GM12878 (cell line): ENCODE measurements around the gene CAB39. TPM values are rescaled to one million over a fixed set of nuclear protein-coding genes. Genes with fewer than 3 reads are reported as not detected.

ENCODE experiments used
- ATAC-seq: fragments of 200-7000 bp; cut with Tn5 transposase; 3 replicates; pipeline ENCODE4 v1.9.1; 2020; ENCODE audit warnings: mild to moderate bottlenecking, moderate library complexity
- BruUV-seq: library from RNA; stranded (reverse); fragments of 400-500 nt; replicated peaks from 2 replicates; lab custom pipeline; 2021; lab: Mats Ljungman, UMichigan
- CTCF ChIA-PET: fragments of 300-600 bp; sonication (Branson Sonifier 250); formaldehyde crosslinking; extraction: SDS; loops from one replicate; lab custom pipeline; 2021; ENCODE audit warnings: inconsistent platforms; lab: Yijun Ruan, JAX
- POLR2A ChIA-PET: fragments of 350-600 bp; formaldehyde crosslinking; extraction: SDS; loops from one replicate; lab custom pipeline; 2021; ENCODE audit warnings: inconsistent platforms; lab: Charles Lee
- RAD21 ChIA-PET: fragments of 300-600 bp; sonication (Branson Sonifier 250); formaldehyde crosslinking; loops from one replicate; lab custom pipeline; 2023; ENCODE audit warnings: antibody characterized with exemption; ENCODE audit not compliant: unreplicated experiment; lab: Charles Lee
- SMC1A ChIA-PET: fragments of 300-600 bp; sonication (Branson Sonifier 250); formaldehyde crosslinking; loops from one replicate; lab custom pipeline; 2023; ENCODE audit not compliant: unreplicated experiment, uncharacterized antibody; lab: Charles Lee
- DNase-seq: peaks from one replicate; pipeline ENCODE4 v3.0.0-alpha.2; 2011; ENCODE audit warnings: low read depth, low spot score
- FAIRE-seq: peaks from 3 replicates; lab custom pipeline; 2011; peaks lifted over from hg19 to GRCh38; lab: Jason Lieb, UNC
- H2AFZ ChIP-seq: 2 replicates; pipeline ENCODE4 v1.6.0; 2011; ENCODE audit warnings: low read depth, low read length, control low read depth; ENCODE audit not compliant: control insufficient read depth
- H3K27ac ChIP-seq: 2 replicates; pipeline ENCODE4 v1.5.1; 2011; ENCODE audit warnings: control low read depth; ENCODE audit not compliant: control insufficient read depth, insufficient read depth
- H3K27me3 ChIP-seq, 2 experiments: replicated peaks in 1 of 2; 2 replicates each; pipeline versions ENCODE4 v1.6.0 to v1.6.1; 2011; ENCODE audit warnings: low read length in 1 of 2; ENCODE audit not compliant: control insufficient read depth in 2 of 2, insufficient read depth in 2 of 2
- H3K36me3 ChIP-seq, 2 experiments: 2 replicates each; pipeline ENCODE4 v1.5.1; 2011; ENCODE audit warnings: low read length in 1 of 2; ENCODE audit not compliant: control insufficient read depth in 2 of 2, insufficient read depth in 2 of 2
- H3K4me1 ChIP-seq: 2 replicates; pipeline ENCODE4 v1.6.1; 2011; ENCODE audit warnings: mild to moderate bottlenecking, low read length, moderate library complexity, mixed read lengths; ENCODE audit not compliant: control insufficient read depth, insufficient read depth
- H3K4me2 ChIP-seq: 2 replicates; pipeline ENCODE4 v1.6.0; 2011; ENCODE audit warnings: control low read depth; ENCODE audit not compliant: control insufficient read depth, insufficient read depth
- H3K4me3 ChIP-seq: fragments of 200-600 bp; sonication (generic); 2 replicates; pipeline ENCODE4 v1.5.1; 2016
- H3K79me2 ChIP-seq: 2 replicates; pipeline ENCODE4 v1.6.0; 2011; ENCODE audit warnings: low read length; ENCODE audit not compliant: control insufficient read depth, insufficient read depth
- H3K9ac ChIP-seq: 2 replicates; pipeline ENCODE4 v1.8.0; 2011; ENCODE audit warnings: low read length, control low read depth, mixed read lengths; ENCODE audit not compliant: control insufficient read depth, insufficient read depth
- H3K9me3 ChIP-seq: replicated peaks from 3 replicates; pipeline ENCODE4 v1.5.1; 2011; ENCODE audit warnings: mild to moderate bottlenecking, low read length; ENCODE audit not compliant: control insufficient read depth, insufficient read depth
- H4K20me1 ChIP-seq: 2 replicates; pipeline ENCODE4 v1.6.0; 2011; ENCODE audit not compliant: control insufficient read depth, insufficient read depth
- ASH2L ChIP-seq: fragments of 300-600, 200-600 bp; sonication (generic); IDR thresholded peaks from 2 replicates; pipeline ENCODE4 v1.6.1; 2017; ENCODE audit warnings: low read depth, mild to moderate bottlenecking, borderline replicate concordance
- BHLHE40 ChIP-seq, 2 experiments: fragments of 450-650 bp in 1 of 2; IDR thresholded peaks; 2 replicates each; pipeline ENCODE4 v1.6.1; 2011 to 2017; ENCODE audit warnings: low read depth in 2 of 2, borderline replicate concordance in 1 of 2, improper control_type of control experiment in 1 of 2, low read length in 1 of 2, mild to moderate bottlenecking in 1 of 2
- CBX5 ChIP-seq: sonication (generic); IDR thresholded peaks from 2 replicates; pipeline ENCODE4 v1.6.1; 2016; ENCODE audit warnings: low read depth, moderate library complexity, mild to moderate bottlenecking, inconsistent platforms
- EP300 ChIP-seq, 2 experiments: fragments of 150-350 bp in 1 of 2; IDR thresholded peaks; 2 replicates each; pipeline ENCODE4 v1.6.1; 2011 to 2012; ENCODE audit warnings: low read depth in 2 of 2, low read length in 2 of 2, borderline replicate concordance in 1 of 2, improper control_type of control experiment in 1 of 2, inconsistent platforms in 1 of 2; ENCODE audit not compliant: control insufficient read depth in 1 of 2
- POU2F2 ChIP-seq: IDR thresholded peaks from 3 replicates; pipeline ENCODE4 v1.6.1; 2011; ENCODE audit warnings: low read depth, mild to moderate bottlenecking, low read length, borderline replicate concordance
- RB1 ChIP-seq: fragments of 450-650 bp; formaldehyde crosslinking; IDR thresholded peaks from 2 replicates; pipeline ENCODE4 v1.6.1; 2017; ENCODE audit warnings: mild to moderate bottlenecking, borderline replicate concordance
- SPI1 ChIP-seq: IDR thresholded peaks from 2 replicates; pipeline ENCODE4 v1.6.1; 2011; ENCODE audit warnings: low read depth, mild to moderate bottlenecking, low read length, moderate library complexity, borderline replicate concordance; ENCODE audit not compliant: insufficient read depth
- SREBF2 ChIP-seq: IDR thresholded peaks from 2 replicates; pipeline ENCODE4 v1.6.1; 2012; ENCODE audit warnings: mild to moderate bottlenecking, low read length
- YBX1 ChIP-seq: fragments of 450-650 bp; IDR thresholded peaks from 2 replicates; pipeline ENCODE4 v1.6.1; 2016; ENCODE audit warnings: antibody characterized with exemption
- ZBED1 ChIP-seq: IDR thresholded peaks from 2 replicates; pipeline ENCODE4 v1.6.1; 2016; ENCODE audit warnings: borderline replicate concordance
- WGBS: methylation state at CpG from one replicate; pipeline ENCODE4 v1.1.6; 2016; ENCODE audit warnings: low lambda C conversion rate; ENCODE audit not compliant: insufficient replicate concordance, insufficient coverage; ENCODE audit errors: missing lambda C conversion rate; 5-methylcytosine and 5-hydroxymethylcytosine counted together
- in situ Hi-C: fragments of 300-500 bp; cut with MboI; formaldehyde crosslinking; loops from 9 replicates; pipeline ENCODE4 v1.14.3; 2018; ENCODE audit warnings: mixed read lengths
- intact Hi-C: fragments of 100-400 bp; cut with micrococcal nuclease; formaldehyde crosslinking; loops from one replicate; pipeline ENCODE4 v1.14.2; 2022; ENCODE audit not compliant: unreplicated experiment
- polyA plus RNA-seq, 11 experiments: library from polyadenylated mRNA; depleted of rRNA in 4 of 11; unstranded in 6 of 11; stranded (reverse) in 5 of 11; fragments of >200 nt; fragmentation: Nextera tagmentation in 4 of 11; fragmentation: Illumina TruSeq in 1 of 11; extraction: Ambion mirVana in 4 of 11; extraction: Trizol in 1 of 11; gene quantifications; 1 replicate in 1 of 11; 2 replicates in 10 of 11; pipeline versions ENCODE4 v1.2.1 to v1.2.3, GENCODE V29; 2011 to 2016; ENCODE audit warnings: inconsistent platforms in 2 of 11, missing spikeins in 2 of 11, low read depth in 1 of 11
- total RNA-seq, 4 experiments: library from RNA; depleted of rRNA in 3 of 4; stranded (reverse); fragments of >200 nt in 3 of 4; fragmentation: Illumina TruSeq in 1 of 4; extraction: Trizol in 1 of 4; gene quantifications; 2 replicates each; pipeline versions ENCODE4 v1.2.1 to v1.2.3, GENCODE V29; 2013 to 2021

Gene CAB39
- total and polyA plus RNA-seq, 10 of the 15 experiments (the other 5 are each of a cell fraction or from before 2014, with no cell fraction given) = 13.3 to 129 (median 62.9) TPM

DNA sequence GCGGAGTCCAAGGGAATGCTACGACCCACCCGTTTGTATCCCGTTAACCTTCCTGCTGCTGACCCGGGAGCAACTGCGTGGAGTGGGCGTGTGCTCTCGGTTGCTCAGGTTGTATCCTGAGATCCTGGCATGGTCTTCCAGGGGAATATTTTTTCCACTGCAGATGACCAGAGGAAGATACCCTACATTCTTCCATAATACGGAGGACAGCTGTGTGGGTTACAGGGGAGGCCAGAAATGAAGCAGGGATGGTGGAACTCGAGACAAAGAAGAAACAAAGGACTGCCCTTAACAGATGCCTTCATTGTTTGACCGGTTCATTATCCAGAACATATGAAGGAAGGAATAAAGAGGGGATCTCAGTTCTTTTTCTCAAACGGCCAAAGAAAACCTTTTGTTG lies 39.8 kb upstream of the CAB39 start:
- no peaks in the 10 kb centered on the region for H3K79me2 ChIP-seq
- H3K4me2 ChIP-seq = no peak overlapping the region
- no peak overlapping the region for H3K9ac ChIP-seq
- POLR2A ChIA-PET = no interaction called here
- intact Hi-C loops = no loop called here
- peaks cover under 1% of the 10 kb centered on the region; the same call in 1 of the 3 replicates for H3K9me3 ChIP-seq
- ATAC-seq (no peak), DNase-seq (no peak), FAIRE-seq (no peak)
- SMC1A ChIA-PET = interaction anchor here (0.6 to 8.3 kb wide), 5 partner anchors 10 to 161 kb away, joined by 3 to 117 read pairs (median 3); no protein-coding TSS in a partner anchor
- no peak overlapping the region for H2AFZ ChIP-seq
- no peaks in the 10 kb centered on the region for H3K36me3 ChIP-seq
- WGBS = 80% methylated on average over 12 of the region's 12 CpGs
- H3K27me3 ChIP-seq = no peaks in the 10 kb centered on the region
- RAD21 ChIA-PET = no interaction called here
- in situ Hi-C loops = no loop called here
- H3K4me1 ChIP-seq = peaks cover 29% of the 10 kb centered on the region
- no peaks in the 10 kb centered on the region for H4K20me1 ChIP-seq
- CTCF ChIA-PET = no interaction called here
- H3K4me3 ChIP-seq = no peak overlapping the region
- no TSS peak for BruUV-seq
- TF ChIP-seq POU2F2 = no peak
- TF ChIP-seq, all 136 proteins: peak for 0
- no peak overlapping the region for H3K27ac ChIP-seq

DNA sequence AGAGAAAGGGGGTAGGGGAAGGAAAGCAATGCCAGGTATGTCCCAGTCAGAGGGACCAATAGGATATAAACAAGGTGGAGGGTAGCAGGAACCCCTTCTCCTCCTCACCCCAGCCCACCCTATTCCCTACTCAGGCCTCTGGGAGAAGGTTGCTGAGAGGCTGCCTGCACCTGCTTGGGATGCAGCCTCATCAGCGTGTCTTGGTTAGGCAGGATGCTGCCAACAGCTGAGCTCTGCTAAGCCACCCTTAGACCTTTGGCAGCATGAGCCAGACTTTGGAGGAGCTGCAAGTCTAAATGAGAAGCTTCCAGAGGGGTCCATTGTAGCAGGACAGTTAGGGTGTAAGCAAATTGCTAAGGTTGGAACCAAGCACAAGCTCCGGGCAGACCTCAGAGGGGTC lies 38.2 kb upstream of the CAB39 start:
- Histone ChIP-seq H4K20me1 (no peaks in the 10 kb centered on the region), H2AFZ (no peak overlapping the region), H3K9ac (no peak overlapping the region), H3K36me3 (no peaks in the 10 kb centered on the region), H3K4me1 (peaks cover 13% of the 10 kb centered on the region), H3K9me3 (peaks cover 4% of the 10 kb centered on the region; the same call in 1 of the 3 replicates), H3K27ac (no peak overlapping the region), H3K79me2 (no peaks in the 10 kb centered on the region), H3K4me3 (no peak overlapping the region), H3K27me3 (no peaks in the 10 kb centered on the region), H3K4me2 (no peak overlapping the region)
- TF ChIP-seq BHLHE40 (IDR thresholded peaks at IDR 0.05; ENCODE audit: borderline replicate concordance in 1 of 2, low read depth in 2 of 2, low read length in 1 of 2) (no peak), SPI1 (no peak), EP300 (IDR thresholded peaks at IDR 0.05; ENCODE audit: borderline replicate concordance in 1 of 2, control insufficient read depth in 1 of 2, low read depth in 2 of 2, low read length in 2 of 2) (no peak), ZBED1 (no peak), YBX1 (no peak), RB1 (no peak), ASH2L (no peak), CBX5 (no peak), SREBF2 (no peak)
- FAIRE-seq = no peak
- WGBS = 65% methylated on average over 2 of the region's 2 CpGs
- no peak for DNase-seq
- ATAC-seq = no peak
- intact Hi-C loops = no loop called here
- in situ Hi-C loops = no loop called here
- CTCF ChIA-PET = interaction anchor here (1.0 kb wide), 1 partner anchor 10 kb away, joined by 3 read pairs; no protein-coding TSS in a partner anchor
- no TSS peak for BruUV-seq
- RAD21 ChIA-PET = interaction anchor here (0.7 to 0.9 kb wide), 2 partner anchors 10 to 13 kb away, joined by 3 to 4 read pairs; no protein-coding TSS in a partner anchor
- POLR2A ChIA-PET = no interaction called here
- SMC1A ChIA-PET = interaction anchor here (1.2 to 1.9 kb wide), 2 partner anchors 31 to 38 kb away, joined by 4 read pairs; partner anchors contain the start of gene CAB39
